B cell (primary cell): ENCODE data around the gene SCAI. TPM values are rescaled to one million over a fixed set of nuclear protein-coding genes. Genes with fewer than 3 reads are reported as not detected.

Experiments
- ATAC-seq: fragments of 200-7000 bp; cut with Tn5 transposase; one replicate; pipeline ENCODE4 v1.10.0; 2021; ENCODE audit warnings: low read depth, mild to moderate bottlenecking, moderate number of reproducible peaks, moderate library complexity
- CTCF ChIA-PET: fragments of 350-600 bp; sonication (Branson Sonifier 250); formaldehyde crosslinking; loops from one replicate; lab custom pipeline; 2021; ENCODE audit warnings: antibody characterized with exemption, inconsistent platforms; lab: Charles Lee
- POLR2A ChIA-PET: fragments of 350-600 bp; sonication (Branson Sonifier 250); formaldehyde crosslinking; loops from one replicate; lab custom pipeline; 2021; ENCODE audit warnings: antibody characterized with exemption; lab: Charles Lee
- DNase-seq: peaks from one replicate; pipeline ENCODE4 v3.0.0; 2013
- H2AFZ ChIP-seq: 2 replicates; pipeline ENCODE4 v1.6.1; 2012; ENCODE audit warnings: mild to moderate bottlenecking, low read depth, low read length; ENCODE audit not compliant: insufficient read depth, poor library complexity, severe bottlenecking
- H3K27ac ChIP-seq, 2 donors: 1 replicate in 1 of 2; 2 replicates in 1 of 2; pipeline ENCODE4 v1.5.1; 2012 to 2013; ENCODE audit warnings: low read length in 2 of 2, mild to moderate bottlenecking in 2 of 2, moderate library complexity in 1 of 2
- H3K27me3 ChIP-seq, 4 experiments: fragments of 200-600 bp in 1 of 4; sonication (generic) in 1 of 4; replicated peaks in 1 of 4; 1 replicate in 2 of 4; 2 replicates in 2 of 4; pipeline versions ENCODE4 v1.6.1 to v1.7.0; 2013 to 2016; ENCODE audit warnings: low read length in 3 of 4, mild to moderate bottlenecking in 2 of 4, mixed read lengths in 1 of 4, moderate library complexity in 1 of 4; ENCODE audit not compliant: insufficient read depth in 4 of 4, control insufficient read depth in 3 of 4; ENCODE audit errors: control extremely low read depth in 1 of 4
- H3K36me3 ChIP-seq, 2 experiments: replicated peaks in 1 of 2; 1 replicate in 1 of 2; 2 replicates in 1 of 2; pipeline versions ENCODE4 v1.6.1 to v1.7.1; 2013; ENCODE audit warnings: low read length in 1 of 2; ENCODE audit not compliant: insufficient read depth in 2 of 2, control insufficient read depth in 1 of 2; ENCODE audit errors: control extremely low read depth in 1 of 2, extremely low read depth in 1 of 2
- H3K4me1 ChIP-seq, 2 donors: fragments of 200-600 bp in 1 of 2; sonication (generic) in 1 of 2; 1 replicate in 1 of 2; 2 replicates in 1 of 2; pipeline versions ENCODE4 v1.5.1 to v1.6.1; 2013 to 2017; ENCODE audit warnings: low read length in 2 of 2; ENCODE audit not compliant: control insufficient read depth in 2 of 2, insufficient read depth in 2 of 2
- H3K4me2 ChIP-seq: replicated peaks from 2 replicates; pipeline ENCODE3; 2012; ENCODE audit warnings: mild to moderate bottlenecking, low read depth, low read length; ENCODE audit not compliant: poor library complexity, severe bottlenecking
- H3K4me3 ChIP-seq, 5 experiments: fragments of 200-600 bp in 1 of 5; sonication (generic) in 1 of 5; 1 replicate in 3 of 5; 2 replicates in 2 of 5; pipeline versions ENCODE4 v1.5.1 to v1.7.0; 2011 to 2016; ENCODE audit warnings: low read length in 4 of 5, mild to moderate bottlenecking in 4 of 5, low read depth in 2 of 5, control low read depth in 1 of 5, moderate library complexity in 1 of 5; ENCODE audit not compliant: insufficient read depth in 1 of 5; ENCODE audit errors: control extremely low read depth in 1 of 5, extremely low read depth in 1 of 5
- H3K79me2 ChIP-seq: fragments of 200-600 bp; sonication (generic); one replicate; pipeline ENCODE4 v1.6.0; 2016; ENCODE audit warnings: low read length; ENCODE audit not compliant: control insufficient read depth, insufficient read depth
- H3K9ac ChIP-seq: fragments of 200-600 bp; sonication (generic); 2 replicates; pipeline ENCODE4 v1.6.1; 2017; ENCODE audit warnings: mild to moderate bottlenecking, low read length, moderate library complexity
- H3K9me3 ChIP-seq, 3 donors: one replicate each; pipeline versions ENCODE4 v1.6.1 to v1.7.1; 2013; ENCODE audit warnings: low read length in 2 of 3; ENCODE audit not compliant: control insufficient read depth in 2 of 3, insufficient read depth in 1 of 3; ENCODE audit errors: control extremely low read depth in 1 of 3
- H4K20me1 ChIP-seq: 2 replicates; pipeline ENCODE4 v1.6.0; 2012; ENCODE audit warnings: mild to moderate bottlenecking, low read length; ENCODE audit not compliant: insufficient read depth, control insufficient read depth, poor library complexity, severe bottlenecking
- H3K27ac Mint-ChIP-seq: one replicate; pipeline ENCODE4 v1.8.0; 2021; ENCODE audit warnings: mixed read lengths
- H3K27me3 Mint-ChIP-seq: one replicate; pipeline ENCODE4 v1.8.0; 2021; ENCODE audit warnings: mixed read lengths
- H3K4me1 Mint-ChIP-seq: one replicate; pipeline ENCODE4 v1.8.0; 2021; ENCODE audit warnings: mixed read lengths
- H3K4me3 Mint-ChIP-seq: one replicate; pipeline ENCODE4 v1.8.0; 2021; ENCODE audit warnings: mixed read lengths
- H3K9me3 Mint-ChIP-seq: one replicate; pipeline ENCODE4 v1.8.0; 2022; ENCODE audit warnings: mixed read lengths; ENCODE audit not compliant: insufficient read depth
- EZH2 ChIP-seq: IDR thresholded peaks from 2 replicates; pipeline ENCODE4 v1.6.1; 2012; ENCODE audit warnings: borderline replicate concordance, low read depth, mild to moderate bottlenecking, moderate library complexity, low read length; ENCODE audit not compliant: insufficient read depth, poor library complexity, severe bottlenecking
- WGBS: methylation state at CpG from one replicate; pipeline ENCODE4 v1.1.5; 2013; ENCODE audit warnings: missing lambda C conversion rate; ENCODE audit not compliant: insufficient coverage; 5-methylcytosine and 5-hydroxymethylcytosine counted together
- intact Hi-C: fragments of 100-400 bp; cut with micrococcal nuclease; formaldehyde crosslinking; loops from one replicate; pipeline ENCODE4 v1.10.0; 2022
- polyA plus RNA-seq: library from polyadenylated mRNA; depleted of rRNA; stranded (reverse); fragments of >200 nt; gene quantifications from 2 replicates; pipeline ENCODE4 v1.2.3, GENCODE V29; 2012
- total RNA-seq, 2 donors: library from RNA; stranded (reverse); fragments of 120-200 nt in 1 of 2; gene quantifications; 1 replicate in 1 of 2; 2 replicates in 1 of 2; pipeline versions ENCODE4 v1.2.3 to v1.2.4, GENCODE V29; 2013 to 2022
- TF ChIP-seq, protein P1 (sequence below): fragments of 200-600 bp; IDR thresholded peaks from one replicate; pipeline ENCODE4 v1.8.0; 2022; ENCODE audit warnings: antibody characterized with exemption, mild to moderate bottlenecking

The SCAI gene
- total and polyA plus RNA-seq, 2 donors (not counting 1 experiment from before 2014, with no cell fraction given): 3.8 to 19.8 TPM

DNA sequence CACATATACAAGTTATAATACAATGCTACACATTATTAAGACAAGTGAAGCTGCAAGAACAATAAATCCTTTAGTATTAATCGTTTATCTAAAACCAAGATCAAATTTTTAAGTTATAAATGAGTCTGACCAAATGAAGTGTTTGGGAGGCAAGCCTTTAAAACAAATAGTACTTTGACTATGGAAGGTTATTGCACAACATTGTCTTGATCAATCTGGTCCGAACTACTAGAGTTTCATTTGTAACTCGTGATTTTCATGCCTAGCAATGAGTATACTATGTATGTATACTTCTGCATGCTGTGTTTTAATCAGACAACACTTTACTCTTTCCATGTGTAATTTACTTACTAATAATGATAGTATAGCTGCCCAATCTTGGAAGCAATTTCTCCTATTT lies 115.3 kb downstream of the SCAI start:
- Histone ChIP-seq H3K79me2 (no peaks in the 10 kb centered on the region), H3K27ac (no peak overlapping the region), H3K4me2 (no peak overlapping the region), H3K4me1 (no peaks in the 10 kb centered on the region), H3K9me3 (no peaks in the 10 kb centered on the region), H3K36me3 (peaks cover 0 to 21% of the 10 kb centered on the region in 2 experiments), H3K27me3 (no peaks in the 10 kb centered on the region), H2AFZ (no peak overlapping the region), H3K4me3 (no peak overlapping the region), H3K9ac (no peak overlapping the region), H4K20me1 (no peaks in the 10 kb centered on the region)
- Mint-ChIP-seq H3K27ac (no peak overlapping the region), H3K27me3 (no peaks in the 10 kb centered on the region), H3K9me3 (no peaks in the 10 kb centered on the region), H3K4me3 (no peak overlapping the region), H3K4me1 (no peaks in the 10 kb centered on the region)
- DNase-seq (no peak), ATAC-seq (no peak)
- ChIA-PET CTCF (no interaction called here), POLR2A (no interaction called here)
- WGBS: no CpG with 5 or more reads among the region's 3 CpGs
- intact Hi-C loops: no loop called here
- TF ChIP-seq EZH2: no peak
- TF ChIP-seq, protein P1, sequence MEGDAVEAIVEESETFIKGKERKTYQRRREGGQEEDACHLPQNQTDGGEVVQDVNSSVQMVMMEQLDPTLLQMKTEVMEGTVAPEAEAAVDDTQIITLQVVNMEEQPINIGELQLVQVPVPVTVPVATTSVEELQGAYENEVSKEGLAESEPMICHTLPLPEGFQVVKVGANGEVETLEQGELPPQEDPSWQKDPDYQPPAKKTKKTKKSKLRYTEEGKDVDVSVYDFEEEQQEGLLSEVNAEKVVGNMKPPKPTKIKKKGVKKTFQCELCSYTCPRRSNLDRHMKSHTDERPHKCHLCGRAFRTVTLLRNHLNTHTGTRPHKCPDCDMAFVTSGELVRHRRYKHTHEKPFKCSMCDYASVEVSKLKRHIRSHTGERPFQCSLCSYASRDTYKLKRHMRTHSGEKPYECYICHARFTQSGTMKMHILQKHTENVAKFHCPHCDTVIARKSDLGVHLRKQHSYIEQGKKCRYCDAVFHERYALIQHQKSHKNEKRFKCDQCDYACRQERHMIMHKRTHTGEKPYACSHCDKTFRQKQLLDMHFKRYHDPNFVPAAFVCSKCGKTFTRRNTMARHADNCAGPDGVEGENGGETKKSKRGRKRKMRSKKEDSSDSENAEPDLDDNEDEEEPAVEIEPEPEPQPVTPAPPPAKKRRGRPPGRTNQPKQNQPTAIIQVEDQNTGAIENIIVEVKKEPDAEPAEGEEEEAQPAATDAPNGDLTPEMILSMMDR: no peak

DNA sequence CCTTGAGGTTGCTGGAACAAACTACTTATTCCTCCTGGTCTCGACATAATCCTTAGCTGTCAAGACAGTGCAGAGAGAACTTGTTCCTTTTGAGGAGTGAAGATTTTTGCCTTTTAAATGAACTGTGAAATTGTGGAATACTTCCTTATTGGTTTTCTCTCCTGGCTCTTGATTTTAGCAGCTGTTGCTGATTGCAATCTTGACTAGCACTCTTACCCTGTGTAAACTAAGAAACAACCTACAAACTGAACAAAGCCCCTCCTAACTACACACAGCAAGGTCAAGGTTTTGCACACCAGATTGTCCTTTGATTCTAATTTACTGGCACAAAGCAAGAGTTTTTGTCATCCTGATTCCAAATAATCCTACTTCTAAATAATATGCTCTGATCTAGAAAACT lies 118.4 kb downstream of the SCAI start:
- no peak overlapping the region for H3K4me3 ChIP-seq
- no peaks in the 10 kb centered on the region for H3K27me3 Mint-ChIP-seq
- intact Hi-C loops: no loop called here
- no peak overlapping the region for H2AFZ ChIP-seq
- H3K4me3 Mint-ChIP-seq: no peak overlapping the region
- no peak overlapping the region for H3K27ac Mint-ChIP-seq
- POLR2A ChIA-PET: no interaction called here
- H3K4me1 ChIP-seq: no peaks in the 10 kb centered on the region
- DNase-seq: no peak
- H3K27ac ChIP-seq: no peak overlapping the region
- CTCF ChIA-PET: interaction anchor here (1.6 kb wide), 1 partner anchor 15 kb away, joined by 3 read pairs; no protein-coding TSS in a partner anchor
- no peaks in the 10 kb centered on the region for H3K79me2 ChIP-seq
- H3K9ac ChIP-seq: no peak overlapping the region
- no peaks in the 10 kb centered on the region for H3K27me3 ChIP-seq
- no peaks in the 10 kb centered on the region for H3K4me1 Mint-ChIP-seq
- TF ChIP-seq EZH2: no peak
- TF ChIP-seq, protein P1: no peak
- no peaks in the 10 kb centered on the region for H3K9me3 Mint-ChIP-seq
- no peaks in the 10 kb centered on the region for H3K9me3 ChIP-seq
- no peaks in the 10 kb centered on the region for H4K20me1 ChIP-seq
- H3K36me3 ChIP-seq: peaks cover 2 to 21% of the 10 kb centered on the region in 2 experiments
- no peak for ATAC-seq
- no CpG with 5 or more reads among the region's 1 CpG for WGBS
- H3K4me2 ChIP-seq: no peak overlapping the region
